ENCODE results near the gene AGXT2. TPM values are rescaled to one million over a fixed set of nuclear protein-coding genes. Genes with fewer than 3 reads are reported as not detected.

Gene AGXT2, protein sequence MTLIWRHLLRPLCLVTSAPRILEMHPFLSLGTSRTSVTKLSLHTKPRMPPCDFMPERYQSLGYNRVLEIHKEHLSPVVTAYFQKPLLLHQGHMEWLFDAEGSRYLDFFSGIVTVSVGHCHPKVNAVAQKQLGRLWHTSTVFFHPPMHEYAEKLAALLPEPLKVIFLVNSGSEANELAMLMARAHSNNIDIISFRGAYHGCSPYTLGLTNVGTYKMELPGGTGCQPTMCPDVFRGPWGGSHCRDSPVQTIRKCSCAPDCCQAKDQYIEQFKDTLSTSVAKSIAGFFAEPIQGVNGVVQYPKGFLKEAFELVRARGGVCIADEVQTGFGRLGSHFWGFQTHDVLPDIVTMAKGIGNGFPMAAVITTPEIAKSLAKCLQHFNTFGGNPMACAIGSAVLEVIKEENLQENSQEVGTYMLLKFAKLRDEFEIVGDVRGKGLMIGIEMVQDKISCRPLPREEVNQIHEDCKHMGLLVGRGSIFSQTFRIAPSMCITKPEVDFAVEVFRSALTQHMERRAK
- total RNA-seq: not detected
- long read RNA-seq: 0 reads

DNA sequence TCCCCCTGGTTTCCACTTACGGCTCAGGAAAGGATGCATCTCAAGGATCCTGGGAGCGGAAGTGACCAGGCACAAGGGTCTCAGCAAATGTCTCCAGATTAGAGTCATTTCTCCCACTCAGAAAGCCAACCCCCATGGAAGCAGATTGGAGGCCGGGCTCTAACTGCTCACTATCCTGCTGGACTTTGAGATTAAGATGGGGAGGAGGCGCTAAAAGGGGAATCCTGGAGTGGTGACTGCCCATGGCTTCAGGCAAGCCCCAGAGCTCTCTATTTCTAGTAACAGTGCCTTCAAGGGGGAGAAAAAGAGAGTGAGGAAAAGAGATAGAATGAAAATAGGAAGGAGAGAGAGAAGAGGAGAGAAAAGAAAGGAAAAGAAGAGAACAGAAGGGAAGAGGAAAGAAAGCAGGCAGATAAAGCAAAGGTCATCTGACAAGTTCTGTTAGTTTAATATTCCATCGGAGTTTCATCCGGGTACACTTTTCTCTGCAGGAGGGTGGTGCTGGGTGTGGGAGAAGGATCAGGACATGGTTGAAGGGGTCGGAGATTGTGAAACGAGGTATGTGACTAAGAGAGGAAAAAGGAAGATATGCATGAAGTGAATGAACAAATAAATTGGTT lies at the start of gene AGXT2:
AGXT2 (minus strand) TSS at position 165 of the 620 bp plus-strand sequence; CDS start at position 108, 57 bp downstream.
- DNase-seq (ENCODE audit: low spot score): no peak

DNA sequence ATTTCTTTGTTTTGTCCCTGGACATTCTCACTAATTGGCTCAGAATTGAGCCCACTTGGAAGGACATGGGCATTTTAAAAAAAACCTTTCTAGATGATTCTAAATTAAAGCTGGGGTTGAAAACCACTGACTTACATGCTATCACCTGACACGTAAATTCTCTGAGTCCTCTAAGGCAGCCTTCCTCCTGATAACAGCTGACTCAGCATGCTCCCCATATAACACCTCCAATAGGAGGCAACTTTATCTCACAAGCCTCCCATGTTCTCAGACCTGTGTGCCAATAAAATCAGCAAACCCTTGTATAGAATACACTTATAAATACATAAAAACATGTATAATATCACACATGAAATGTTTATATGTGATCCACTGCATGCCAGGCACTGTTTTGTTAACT lies 49.2 kb upstream of the AGXT2 start:
- DNase-seq (ENCODE audit: low spot score): no peak

DNA sequence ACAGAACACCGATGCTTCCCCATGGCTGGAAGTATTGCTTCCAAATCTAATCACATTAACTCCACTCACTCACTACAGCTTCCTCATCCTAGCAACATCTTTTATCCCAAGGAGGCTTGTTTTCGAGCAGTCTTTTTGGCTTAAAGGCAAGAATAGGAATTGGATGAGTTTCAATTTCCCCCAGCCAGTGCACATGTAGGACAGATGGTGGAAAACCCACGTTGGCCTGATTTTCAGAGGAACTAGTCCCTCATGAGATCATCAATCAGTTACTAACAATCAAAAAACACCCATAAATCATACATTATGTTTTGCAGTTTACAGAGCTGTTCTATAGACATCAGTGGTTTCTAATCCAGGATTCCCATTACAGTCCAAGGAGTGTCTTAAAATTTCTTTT lies 48.5 kb upstream of the AGXT2 start:
- DNase-seq (ENCODE audit: low spot score): no peak

DNA sequence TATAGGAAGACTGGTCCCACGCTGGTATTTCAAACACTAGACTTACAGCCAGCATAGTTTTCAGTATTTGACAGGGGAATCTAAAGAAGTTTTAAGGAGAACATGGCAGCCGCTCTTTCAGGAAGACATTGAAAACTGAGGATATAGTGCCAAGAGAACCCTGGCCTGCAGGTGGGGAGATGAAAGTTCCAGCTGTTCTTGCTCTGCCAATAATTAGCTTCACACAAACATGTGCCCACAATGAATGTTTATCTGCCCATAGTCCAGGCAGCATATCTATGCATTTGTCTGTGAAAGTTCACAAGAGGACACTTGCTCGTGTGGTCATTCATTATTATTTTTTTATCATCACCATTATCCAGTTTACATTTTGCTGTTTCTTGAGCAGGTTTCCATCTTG lies 47.6 kb upstream of the AGXT2 start:
- DNase-seq (ENCODE audit: low spot score): no peak

DNA sequence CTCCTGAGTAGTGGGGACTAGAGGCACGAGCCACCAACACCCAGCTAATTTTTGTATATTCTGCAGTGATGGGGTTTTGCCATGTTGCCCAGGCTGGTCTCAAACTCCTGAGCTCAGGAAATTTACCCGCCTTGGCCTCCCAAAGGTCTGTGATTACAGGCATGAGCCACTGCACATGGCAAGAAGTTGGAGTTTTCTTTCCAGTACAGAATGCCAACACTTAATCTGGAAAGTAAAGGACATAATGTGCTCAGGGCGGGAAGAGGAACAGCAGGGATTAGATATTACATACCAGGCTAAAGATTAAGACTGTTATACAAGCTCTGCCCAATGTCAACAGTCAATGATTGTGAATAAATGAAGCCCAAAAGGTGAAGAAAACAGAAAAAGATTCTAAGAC lies 47.2 kb upstream of the AGXT2 start:
- no peak for DNase-seq (ENCODE audit: low spot score)

DNA sequence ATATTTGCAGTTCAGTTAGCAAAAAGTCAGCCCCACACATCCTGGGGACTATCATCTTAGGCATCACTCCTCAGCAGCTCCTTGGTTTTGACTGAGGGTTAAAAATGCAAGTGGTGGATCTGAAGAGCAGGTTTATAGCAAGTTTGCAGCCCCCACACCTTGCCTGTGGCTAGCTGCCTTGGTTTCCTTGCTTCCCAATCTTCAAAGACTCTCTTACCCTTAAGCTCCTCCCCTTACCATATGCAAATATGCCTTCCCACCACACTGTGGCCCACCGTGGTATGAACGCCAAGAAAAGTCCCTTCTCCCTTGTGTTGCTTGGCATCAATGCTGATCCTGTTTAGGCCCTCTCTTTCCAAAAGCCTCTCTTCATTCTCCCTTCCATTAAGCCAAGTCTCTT lies 45.0 kb upstream of the AGXT2 start:
- DNase-seq (ENCODE audit: low spot score): no peak

DNA sequence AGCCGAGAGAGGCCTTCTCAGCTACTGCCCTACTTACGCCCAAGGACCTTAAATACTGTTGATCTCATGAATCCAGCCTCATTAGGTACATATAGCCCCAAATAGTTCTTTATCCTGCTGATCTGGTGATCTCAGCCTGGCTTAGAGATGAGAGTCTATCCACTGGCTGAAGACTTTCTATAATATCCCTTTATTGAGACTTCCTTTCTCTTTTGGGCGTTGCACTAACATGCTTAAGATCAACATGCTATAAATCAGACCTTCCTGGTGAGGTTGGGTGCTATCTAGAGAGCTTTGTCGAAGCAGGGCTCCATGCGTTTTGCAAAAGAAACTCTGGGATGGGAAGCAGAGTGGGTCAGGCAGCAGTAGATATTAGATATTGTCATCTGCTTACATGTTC lies 44.0 kb upstream of the AGXT2 start:
- DNase-seq (ENCODE audit: low spot score): no peak

DNA sequence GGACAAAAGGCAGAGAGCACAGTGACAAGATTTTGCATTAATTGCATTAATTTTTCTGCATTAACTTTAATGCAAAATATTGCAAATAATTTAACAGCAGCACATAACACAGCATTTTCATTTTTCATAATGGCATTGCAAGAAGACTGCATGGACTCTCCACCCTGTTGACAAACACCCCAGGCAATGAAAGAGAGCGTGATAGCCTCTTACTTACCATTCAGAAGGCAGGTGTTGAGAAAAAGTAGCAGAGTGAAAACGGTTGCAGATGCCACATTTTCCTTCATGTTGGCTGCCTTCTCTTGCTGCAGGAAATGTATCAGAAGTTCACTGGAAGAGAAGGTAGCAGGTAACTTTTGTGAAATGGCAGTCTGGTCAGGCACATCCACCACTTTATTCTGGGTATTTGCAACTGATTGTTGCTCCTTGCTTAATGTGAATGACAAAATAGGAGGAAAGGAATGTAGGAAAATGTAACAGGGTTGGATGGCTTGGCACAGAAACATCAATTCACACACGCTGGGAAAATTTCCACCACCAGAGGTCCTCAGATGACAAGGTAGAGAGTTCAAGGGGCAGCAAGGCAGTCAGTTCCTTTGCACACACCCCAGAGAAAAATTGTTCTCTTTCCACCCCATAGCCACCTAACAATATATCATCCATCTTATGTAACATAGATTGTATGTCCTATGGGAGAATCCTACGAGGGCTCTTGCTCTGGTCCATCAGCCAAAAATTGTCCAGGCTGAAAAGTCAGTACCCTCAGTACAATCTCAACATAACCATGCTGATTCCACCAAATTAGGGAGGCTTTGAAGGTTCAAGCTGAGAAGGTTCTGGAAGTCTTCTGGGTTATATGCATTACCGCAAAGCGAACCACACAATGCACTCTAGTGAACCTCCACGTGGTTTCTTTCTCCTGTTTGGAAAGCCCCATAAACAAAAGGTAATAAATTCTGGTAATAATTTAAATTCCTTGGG lies 41.9 kb upstream of the AGXT2 start:
- no peak for DNase-seq (ENCODE audit: low spot score)

DNA sequence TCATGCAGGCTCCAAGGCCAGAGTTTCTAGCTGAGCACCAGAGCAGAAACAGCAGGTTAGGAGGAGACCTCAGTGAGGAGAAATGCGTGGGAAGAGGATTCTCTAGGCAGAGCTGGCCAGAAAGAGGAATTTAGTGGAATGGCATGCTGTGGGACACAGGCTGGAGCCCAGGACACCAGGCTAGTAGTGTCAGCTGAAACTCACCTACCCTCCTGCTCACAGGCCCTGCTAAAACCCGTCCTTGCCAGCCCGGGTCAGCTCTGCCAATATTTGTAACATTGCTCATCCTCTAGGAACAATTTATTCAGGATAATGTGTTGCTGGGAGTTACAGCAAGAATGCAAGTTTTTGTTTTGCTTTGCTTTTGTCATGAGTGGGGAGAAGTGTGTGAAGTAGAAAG lies 40.2 kb upstream of the AGXT2 start:
- no peak for DNase-seq (ENCODE audit: low spot score)

DNA sequence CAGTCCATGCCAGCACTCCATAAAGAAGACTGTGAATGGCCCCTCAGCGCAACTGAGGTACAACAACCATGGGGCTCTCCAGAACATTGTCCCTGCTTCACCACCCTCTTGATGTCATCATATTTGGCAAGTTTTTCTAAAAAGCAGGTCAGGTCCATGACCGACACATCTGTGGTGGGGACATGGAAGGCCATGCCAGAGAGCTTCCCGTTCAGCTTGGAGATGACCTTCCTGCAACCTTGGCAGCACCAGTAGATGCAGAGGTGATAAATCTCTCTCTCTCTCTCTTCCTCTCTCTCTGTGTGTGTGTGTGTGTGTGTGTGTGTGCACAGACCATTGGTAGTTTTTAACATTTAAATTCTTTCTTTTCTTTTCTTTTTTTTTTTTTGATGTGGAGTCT lies 35.4 kb upstream of the AGXT2 start:
- DNase-seq (ENCODE audit: low spot score): no peak

DNA sequence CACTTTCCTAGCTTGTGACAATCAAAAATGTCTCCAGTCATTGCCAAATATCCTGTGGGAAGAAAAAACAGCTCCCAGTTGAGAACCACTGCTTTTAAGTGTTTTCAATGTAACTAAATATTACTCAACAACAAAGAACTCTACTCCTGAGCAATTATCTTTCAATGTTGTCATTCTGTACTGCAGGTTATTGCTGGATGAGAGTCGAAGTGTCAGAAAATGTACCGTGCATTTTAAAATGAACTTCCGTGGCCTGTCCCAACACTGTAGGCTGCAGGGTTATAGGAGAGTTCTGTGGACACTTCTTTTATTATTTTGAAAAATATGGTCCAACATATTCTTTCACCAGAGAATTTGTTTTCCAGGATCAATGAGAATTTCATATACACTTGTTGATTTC lies 34.8 kb upstream of the AGXT2 start:
- DNase-seq (ENCODE audit: low spot score): no peak

DNA sequence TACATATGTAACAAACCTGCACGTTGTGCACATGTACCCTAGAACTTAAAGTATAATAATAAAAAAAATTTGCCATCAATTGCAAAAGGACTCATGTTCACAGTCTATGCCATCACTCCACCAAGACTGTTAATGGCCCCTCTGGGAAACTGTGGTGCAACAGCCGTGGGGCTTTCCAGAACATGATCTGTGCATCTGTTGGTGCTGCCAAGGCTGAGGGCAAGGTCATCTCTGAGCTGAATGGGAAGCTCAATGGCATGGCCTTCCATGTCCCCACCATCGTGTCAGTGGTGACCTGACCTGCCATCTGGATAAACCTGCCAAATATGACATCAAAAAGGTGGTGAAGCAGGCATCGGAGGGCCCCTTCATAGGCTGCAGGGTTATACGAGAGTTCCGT lies 33.4 kb upstream of the AGXT2 start:
- no peak for DNase-seq (ENCODE audit: low spot score)

DNA sequence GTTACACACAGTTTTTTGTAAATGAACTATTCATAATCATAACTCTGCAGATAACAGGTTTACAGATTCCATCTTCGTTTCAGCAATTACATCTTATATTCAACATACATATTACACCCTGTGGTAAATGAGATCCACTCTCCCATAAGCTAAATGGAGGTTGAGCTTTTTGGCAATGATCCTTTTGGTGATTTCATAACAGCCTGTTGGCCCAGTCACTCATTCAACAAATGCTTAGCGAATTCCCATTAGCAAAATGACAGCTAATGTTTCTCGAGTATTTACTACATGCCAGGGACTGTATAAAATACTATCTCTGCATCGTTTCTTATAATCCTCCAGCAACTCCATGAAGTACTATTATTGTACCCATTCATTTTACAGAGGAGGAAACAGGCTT lies 25.4 kb upstream of the AGXT2 start:
- no peak for DNase-seq (ENCODE audit: low spot score)

DNA sequence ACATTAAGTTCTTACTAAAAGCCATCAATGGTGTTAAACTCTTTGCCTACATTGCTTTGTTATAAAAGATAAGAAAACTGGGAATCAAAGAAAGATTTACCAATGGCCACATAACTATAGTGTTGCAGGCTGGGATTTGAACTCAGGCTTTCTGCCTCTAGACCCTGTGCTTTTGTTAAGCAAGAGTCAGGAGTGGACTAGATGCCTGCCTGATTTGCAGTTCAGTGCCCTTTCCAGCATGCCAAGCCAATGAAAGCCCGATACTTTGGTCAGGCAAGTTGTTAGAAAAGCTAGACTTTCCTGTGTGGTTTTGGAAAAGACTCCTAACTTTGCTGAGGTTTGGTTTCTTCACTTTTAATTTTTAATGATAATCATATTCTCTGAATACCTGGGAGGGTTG lies 21.4 kb upstream of the AGXT2 start:
- DNase-seq (ENCODE audit: low spot score): no peak

DNA sequence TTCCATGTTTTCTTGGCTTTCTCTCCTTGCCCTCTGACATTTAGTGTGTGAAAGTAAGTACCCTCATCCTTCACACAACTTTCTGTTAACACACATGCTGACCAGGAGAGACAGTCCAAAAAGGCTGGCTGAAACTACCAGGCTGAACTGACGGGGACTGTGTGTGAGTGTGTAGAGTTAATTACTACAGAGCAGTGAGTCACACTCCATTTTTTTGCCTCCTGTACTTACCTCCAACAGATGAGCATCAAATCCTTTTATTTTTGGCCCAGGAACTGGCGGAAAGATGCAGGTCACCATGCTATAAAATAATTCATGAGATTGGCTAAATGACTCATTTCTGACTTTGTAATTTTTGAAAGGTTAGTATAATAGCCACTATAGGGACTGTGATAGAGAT lies 20.2 kb upstream of the AGXT2 start:
- no peak for DNase-seq (ENCODE audit: low spot score)

DNA sequence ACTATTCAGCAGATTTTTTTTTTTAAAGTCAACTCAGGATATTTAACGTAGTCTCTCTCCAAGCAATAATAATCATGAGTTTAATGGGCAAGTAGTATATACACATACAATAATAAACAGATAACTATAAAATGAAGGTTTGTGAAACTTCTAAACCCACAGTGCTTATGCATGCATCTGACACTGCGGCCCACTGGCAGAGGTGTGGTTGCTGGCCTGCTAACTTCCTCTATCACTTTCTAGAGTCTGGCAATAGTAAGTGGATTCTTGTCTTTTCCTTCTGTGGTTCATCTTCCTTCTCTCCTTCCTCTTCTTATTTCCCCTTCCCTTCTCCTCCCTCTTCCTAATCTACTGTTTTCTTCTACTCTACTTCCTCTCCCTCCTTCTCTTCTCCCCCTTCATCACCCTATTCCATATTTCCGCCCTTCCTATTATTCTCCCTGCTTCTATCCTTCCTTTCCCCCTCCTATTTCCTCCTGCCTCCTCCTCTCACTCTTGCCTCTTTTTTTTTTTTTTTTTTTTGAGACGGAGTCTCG lies 18.6 kb upstream of the AGXT2 start:
- DNase-seq (ENCODE audit: low spot score): no peak

DNA sequence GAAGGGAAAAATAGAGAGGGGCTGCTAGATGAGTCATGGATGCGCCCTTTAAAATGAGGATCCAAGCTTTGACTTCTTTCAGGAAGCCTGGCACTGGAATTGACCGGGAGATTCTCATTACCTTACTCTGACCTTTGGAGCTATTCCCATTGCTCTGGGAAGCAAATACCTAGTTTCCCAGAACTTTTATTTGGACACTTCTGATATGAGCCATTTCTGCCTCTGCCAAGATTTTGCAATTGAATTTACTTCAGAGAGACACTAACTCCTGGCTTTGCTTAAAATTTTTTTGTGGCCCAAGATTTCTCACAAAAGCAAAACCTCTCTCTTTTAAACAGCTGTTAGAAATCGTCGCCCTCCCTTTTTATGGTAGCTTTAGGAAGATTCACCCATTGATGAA lies 15.7 kb upstream of the AGXT2 start:
- no peak for DNase-seq (ENCODE audit: low spot score)

DNA sequence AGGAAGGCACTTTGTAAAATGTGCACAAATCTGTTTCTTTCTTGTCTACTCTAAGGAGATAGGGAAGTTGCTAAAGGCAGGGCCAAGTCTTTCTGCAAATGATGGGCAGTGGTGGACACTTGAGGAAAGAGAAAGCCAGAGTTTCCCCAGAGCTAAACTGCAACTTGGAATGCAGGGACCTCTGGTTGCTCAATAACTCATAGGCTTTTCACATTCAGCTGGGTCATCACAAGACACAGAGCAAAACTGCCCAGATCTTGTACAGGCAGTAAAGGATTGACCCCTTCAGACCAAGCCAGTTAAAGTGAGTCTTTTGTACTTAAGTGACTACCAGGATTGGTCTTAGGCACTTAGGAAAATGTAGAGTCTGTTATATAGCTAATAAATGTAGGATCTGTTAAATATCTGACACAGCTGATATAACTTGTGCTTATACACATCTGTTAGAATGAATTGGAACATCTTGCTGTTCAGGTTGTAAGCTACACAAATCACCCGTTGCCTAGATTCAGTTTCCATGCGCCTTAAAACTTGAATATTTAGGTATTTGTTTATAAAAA lies 13.5 kb upstream of the AGXT2 start:
- DNase-seq (ENCODE audit: low spot score): no peak

DNA sequence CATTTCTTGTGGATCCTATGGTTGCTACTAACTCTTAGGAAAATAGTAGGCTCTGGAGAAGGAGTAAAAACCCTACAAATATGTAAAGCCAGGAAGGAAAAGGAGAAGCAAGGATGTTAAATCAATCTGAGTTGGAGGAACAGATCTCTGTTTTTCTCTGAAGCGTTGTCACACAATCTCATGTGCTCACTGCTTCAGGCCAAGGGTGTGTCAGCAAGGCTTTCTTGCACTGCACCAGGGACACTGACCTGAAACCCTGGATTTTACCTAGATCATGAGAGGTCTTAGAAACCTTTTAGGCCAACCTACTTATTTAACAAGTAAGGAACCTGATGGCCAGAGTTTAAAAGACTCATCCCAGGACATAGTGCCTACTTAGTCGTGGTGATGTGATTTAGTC lies 12.5 kb upstream of the AGXT2 start:
- no peak for DNase-seq (ENCODE audit: low spot score)

DNA sequence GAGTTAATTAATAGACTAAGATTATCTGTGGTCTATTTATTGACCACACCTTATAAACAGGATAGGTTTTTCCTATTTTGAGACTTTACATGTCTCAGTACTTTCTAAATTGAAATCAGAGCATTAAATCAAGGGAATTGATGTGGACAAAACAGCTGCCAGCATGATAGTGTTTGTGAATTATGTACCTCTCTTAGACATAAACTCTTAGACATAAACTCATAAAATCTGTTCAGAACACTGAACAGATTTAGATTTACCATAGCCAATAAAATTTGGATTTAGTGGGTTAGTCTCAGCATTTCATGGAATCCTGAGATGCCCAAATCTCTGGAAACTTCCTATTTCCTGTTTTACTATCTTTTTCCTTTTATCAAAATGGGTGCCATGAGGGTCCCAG lies 11.5 kb upstream of the AGXT2 start:
- DNase-seq (ENCODE audit: low spot score): no peak

DNA sequence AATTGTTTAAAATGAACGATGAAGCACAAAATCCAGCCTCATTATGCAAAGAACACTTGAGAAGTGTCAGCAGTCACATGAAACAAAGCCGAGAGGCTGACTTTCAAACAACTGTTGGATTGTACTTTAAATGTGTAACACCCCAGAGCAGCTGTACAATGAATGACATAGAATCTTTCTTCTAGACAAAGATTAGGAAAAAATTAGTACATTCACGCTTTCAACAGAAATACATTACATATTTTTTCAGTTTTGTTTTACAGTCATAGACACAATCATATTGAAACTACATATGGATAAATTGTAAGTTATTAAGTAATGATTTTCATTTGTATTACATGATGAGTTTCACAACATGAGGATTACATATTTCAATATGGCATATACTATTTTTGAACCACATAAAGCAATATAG lies 10.6 kb upstream of the AGXT2 start:
- DNase-seq (ENCODE audit: low spot score): no peak
